A549 (cell line): Measurements from ENCODE around the gene KDM5B. TPM values are rescaled to one million over a fixed set of nuclear protein-coding genes. Genes with fewer than 3 reads are reported as not detected.

Source experiments
- ATAC-seq, 2 experiments: fragments of 200-7000 bp in 1 of 2; fragments of >200 bp in 1 of 2; cut with Nextera tagmentation in 1 of 2; cut with Tn5 transposase in 1 of 2; 3 replicates each; pipeline versions ENCODE4 v1.8.0 to v1.9.1; 2018 to 2020; ENCODE audit warnings: mild to moderate bottlenecking in 1 of 2, moderate library complexity in 1 of 2
- CTCF ChIA-PET: fragments of 300-600 bp; sonication (Branson Sonifier 250); formaldehyde crosslinking; extraction: SDS; loops from one replicate; lab custom pipeline; 2021; ENCODE audit warnings: antibody characterized with exemption, inconsistent platforms; lab: Yijun Ruan, JAX
- POLR2A ChIA-PET: fragments of 350-600 bp; formaldehyde crosslinking; extraction: SDS; loops from one replicate; lab custom pipeline; 2021; ENCODE audit warnings: antibody characterized with exemption, inconsistent platforms; lab: Yijun Ruan, JAX
- DNase-seq, 2 experiments: peaks; one replicate each; pipeline versions ENCODE4 v3.0.0 to v3.0.0-alpha.2; 2011 to 2016; ENCODE audit warnings: low read depth in 1 of 2, low spot score in 1 of 2
- FAIRE-seq: peaks from 2 replicates; lab custom pipeline; 2011; peaks lifted over from hg19 to GRCh38; lab: Jason Lieb, UNC
- H3K27ac ChIP-seq, 2 experiments: fragments of >200 bp; sonication (Bioruptor Twin); formaldehyde crosslinking; 3 replicates each; pipeline ENCODE4 v1.5.1; 2016 to 2017
- H3K4me1 ChIP-seq: fragments of >200 bp; sonication (Bioruptor Twin); formaldehyde crosslinking; 3 replicates; pipeline ENCODE4 v1.6.1; 2016
- H3K4me2 ChIP-seq: fragments of >200 bp; sonication (Bioruptor Twin); formaldehyde crosslinking; 3 replicates; pipeline ENCODE4 v1.6.1; 2016
- H3K4me3 ChIP-seq: fragments of >200 bp; sonication (Bioruptor Twin); formaldehyde crosslinking; 3 replicates; pipeline ENCODE4 v1.5.1; 2016
- H3K9me3 ChIP-seq: fragments of >200 bp; sonication (Bioruptor Twin); formaldehyde crosslinking; 3 replicates; pipeline ENCODE4 v1.6.1; 2016
- BHLHE40 ChIP-seq: IDR thresholded peaks from 2 replicates; pipeline ENCODE4 v1.6.1; 2012; ENCODE audit warnings: low read depth, low read length, inconsistent platforms
- CEBPB ChIP-seq, 2 experiments: fragments of >200 bp in 1 of 2; sonication (Bioruptor Twin) in 1 of 2; formaldehyde crosslinking in 1 of 2; IDR thresholded peaks; 2 replicates each; pipeline ENCODE4 v1.6.1; 2012 to 2016
- CHD2 ChIP-seq: fragments of 150-350 bp; IDR thresholded peaks from 2 replicates; pipeline ENCODE4 v1.6.1; 2014; ENCODE audit warnings: low read length; ENCODE audit not compliant: partially characterized antibody
- EHF ChIP-seq: fragments of 250-450 bp; sonication (Bioruptor Pico); IDR thresholded peaks from 2 replicates; pipeline ENCODE4 v1.5.0; 2020; ENCODE audit warnings: mild to moderate bottlenecking
- EHMT2 ChIP-seq: fragments of 200-600 bp; sonication (generic); IDR thresholded peaks from 2 replicates; pipeline ENCODE4 v1.6.1; 2016; ENCODE audit warnings: antibody characterized with exemption, low read depth, mild to moderate bottlenecking, moderate library complexity
- EP300 ChIP-seq, 2 experiments: fragments of >200 bp; sonication (Bioruptor Twin); formaldehyde crosslinking; IDR thresholded peaks; 2 replicates in 1 of 2; 3 replicates in 1 of 2; pipeline ENCODE4 v1.6.1; 2016 to 2017
- ESRRA ChIP-seq: fragments of 150-350 bp; IDR thresholded peaks from 2 replicates; pipeline ENCODE4 v1.6.1; 2014; ENCODE audit warnings: mild to moderate bottlenecking, low read length, borderline replicate concordance
- FOSL2 ChIP-seq, 2 experiments: fragments of 450-650 bp in 1 of 2; fragments of >200 bp in 1 of 2; sonication (Bioruptor Twin) in 1 of 2; formaldehyde crosslinking; IDR thresholded peaks; 2 replicates each; pipeline versions ENCODE4 v1.5.0 to v1.6.1; 2016 to 2020; ENCODE audit warnings: mild to moderate bottlenecking in 1 of 2, moderate library complexity in 1 of 2
- FOXS1 ChIP-seq: fragments of 250-450 bp; sonication (Bioruptor Pico); IDR thresholded peaks from 2 replicates; pipeline ENCODE4 v1.5.0; 2020; ENCODE audit warnings: mild to moderate bottlenecking, moderate library complexity
- GATA3 ChIP-seq: IDR thresholded peaks from 2 replicates; pipeline ENCODE4 v1.6.1; 2012; ENCODE audit warnings: borderline replicate concordance
- HDAC2 ChIP-seq: fragments of 200-600 bp; sonication (generic); IDR thresholded peaks from 2 replicates; pipeline ENCODE4 v1.6.1; 2016
- HES2 ChIP-seq: fragments of >200 bp; sonication (Bioruptor Twin); formaldehyde crosslinking; IDR thresholded peaks from 2 replicates; pipeline ENCODE4 v1.6.1; 2016
- HEYL ChIP-seq: fragments of 250-450 bp; sonication (Bioruptor Pico); IDR thresholded peaks from 2 replicates; pipeline ENCODE4 v1.8.0; 2021; ENCODE audit warnings: mild to moderate bottlenecking, moderate library complexity
- JUN ChIP-seq, 2 experiments: fragments of >200 bp; sonication (Bioruptor Twin); formaldehyde crosslinking; IDR thresholded peaks; 2 replicates in 1 of 2; 3 replicates in 1 of 2; pipeline ENCODE4 v1.6.1; 2016 to 2017
- KDM1A ChIP-seq: fragments of 200-600 bp; sonication (generic); IDR thresholded peaks from 2 replicates; pipeline ENCODE4 v1.6.1; 2016; ENCODE audit warnings: low read depth, mild to moderate bottlenecking
- MAFK ChIP-seq: fragments of 450-650 bp; IDR thresholded peaks from 2 replicates; pipeline ENCODE4 v1.6.1; 2014; ENCODE audit not compliant: partially characterized antibody
- MAZ ChIP-seq: fragments of 150-350 bp; IDR thresholded peaks from 2 replicates; pipeline ENCODE4 v1.6.1; 2014; ENCODE audit warnings: antibody characterized with exemption, low read depth, low read length, borderline replicate concordance
- NR3C1 ChIP-seq: fragments of >200 bp; sonication (Bioruptor Twin); formaldehyde crosslinking; IDR thresholded peaks from 3 replicates; pipeline ENCODE4 v1.6.1; 2017
- POLR2A ChIP-seq: IDR thresholded peaks from 2 replicates; pipeline ENCODE4 v1.6.1; 2012; ENCODE audit warnings: mild to moderate bottlenecking, low read length
- POLR2AphosphoS2 ChIP-seq: conservative IDR thresholded peaks from 2 replicates; pipeline ENCODE4 v1.6.1; 2012; ENCODE audit warnings: low read length, improper control_type of control experiment, inconsistent platforms
- RARB ChIP-seq: fragments of 250-450 bp; sonication (Bioruptor Pico); IDR thresholded peaks from 2 replicates; pipeline ENCODE4 v1.8.0; 2021; ENCODE audit warnings: mild to moderate bottlenecking, moderate library complexity
- RNF2 ChIP-seq: fragments of 200-600 bp; sonication (generic); IDR thresholded peaks from 2 replicates; pipeline ENCODE4 v1.6.1; 2016; ENCODE audit warnings: low read depth, mild to moderate bottlenecking, antibody characterized with exemption, moderate library complexity, borderline replicate concordance
- SREBF2 ChIP-seq: fragments of 450-650 bp; IDR thresholded peaks from 2 replicates; pipeline ENCODE4 v1.6.1; 2014; ENCODE audit warnings: mild to moderate bottlenecking, moderate library complexity
- TFCP2L1 ChIP-seq: fragments of 250-450 bp; sonication (Bioruptor Pico); IDR thresholded peaks from 2 replicates; pipeline ENCODE4 v1.5.0; 2021; ENCODE audit warnings: mild to moderate bottlenecking
- TP53 ChIP-seq: fragments of 250-450 bp; sonication (Bioruptor Pico); IDR thresholded peaks from 2 replicates; pipeline ENCODE4 v1.5.0; 2021; ENCODE audit warnings: mild to moderate bottlenecking, moderate library complexity
- ZSCAN20 ChIP-seq: fragments of 250-450 bp; sonication (Bioruptor Pico); IDR thresholded peaks from 2 replicates; pipeline ENCODE4 v1.8.0; 2022; ENCODE audit warnings: mild to moderate bottlenecking, moderate library complexity
- WGBS: methylation state at CpG from one replicate; pipeline ENCODE4 v1.1.6; 2017; ENCODE audit errors: missing lambda C conversion rate; 5-methylcytosine and 5-hydroxymethylcytosine counted together
- polyA plus RNA-seq, 4 experiments: library from polyadenylated mRNA; depleted of rRNA in 3 of 4; stranded (reverse); fragments of >200 nt; fragmentation: RNase III in 1 of 4; extraction: RNeasy Plus Mini Kit Qiagen cat#74134 plus additional on column Dnase treatment in 1 of 4; gene quantifications; 2 replicates in 3 of 4; 3 replicates in 1 of 4; pipeline ENCODE4 v1.2.3, GENCODE V29; 2011 to 2017
- TF ChIP-seq, protein P1 (sequence below): fragments of 250-450 bp; sonication (Bioruptor Pico); IDR thresholded peaks from 2 replicates; pipeline ENCODE4 v1.5.0; 2021; ENCODE audit warnings: mild to moderate bottlenecking, moderate library complexity, borderline replicate concordance

The KDM5B gene
- polyA plus RNA-seq, 2 of the 4 experiments (the other 2 are of a cell fraction) = 15.8 to 44.3 TPM

GRCh38 chr1:202786804-202787203, 21.4 kb downstream of the KDM5B start:
- no peak overlapping the region for H3K4me2 ChIP-seq
- ChIA-PET CTCF (interaction anchor here (0.7 kb wide), 1 partner anchor 9 kb away, joined by 3 read pairs; no protein-coding TSS in a partner anchor), POLR2A (no interaction called here)
- 63% methylated on average over 4 of the region's 4 CpGs for WGBS
- H3K27ac ChIP-seq = no peak overlapping the region
- TF ChIP-seq TFCP2L1 (CRISPR knock-in tag) (no peak), FOXS1 (CRISPR knock-in tag) (no peak), SREBF2 (no peak), POLR2AphosphoS2 (no peak)
- ATAC-seq = no peak
- H3K9me3 ChIP-seq = no peaks in the 10 kb centered on the region
- no peak overlapping the region for H3K4me3 ChIP-seq
- no peak for FAIRE-seq
- peaks cover 6% of the 10 kb centered on the region; the same call in 2 of the 3 replicates for H3K4me1 ChIP-seq
- no peak for DNase-seq

GRCh38 chr1:202781180-202781579, 27.0 kb downstream of the KDM5B start:
- H3K27ac ChIP-seq = no peak overlapping the region
- no peak overlapping the region for H3K4me2 ChIP-seq
- CTCF ChIA-PET = interaction anchor here (0.6 to 2.5 kb wide), 6 partner anchors 8 to 488 kb away, joined by 3 to 8 read pairs (median 4); no protein-coding TSS in a partner anchor
- TF ChIP-seq ESRRA (no peak), MAFK (no peak), RARB (CRISPR knock-in tag) (no peak), ZSCAN20 (CRISPR knock-in tag) (no peak), FOSL2 (IDR thresholded peaks at IDR 0.05) (no peak), FOSL2 (CRISPR knock-in tag; IDR thresholded peaks at IDR 0.05) (no peak), MAZ (no peak), HDAC2 (no peak), NR3C1 (no peak), SREBF2 (no peak), KDM1A (no peak), HEYL (no peak), CEBPB (IDR thresholded peaks at IDR 0.05) (no peak), EHF (CRISPR knock-in tag) (no peak), HES2 (no peak), JUN (IDR thresholded peaks at IDR 0.05) (no peak), TP53 (CRISPR knock-in tag) (no peak), EHMT2 (no peak)
- TF ChIP-seq, all 56 proteins: peak for 0
- Histone ChIP-seq H3K9me3 (no peaks in the 10 kb centered on the region), H3K4me3 (no peak overlapping the region), H3K4me1 (no peaks in the 10 kb centered on the region)
- POLR2A ChIA-PET = no interaction called here
- WGBS = 88% methylated on average over 4 of the region's 4 CpGs
- ATAC-seq (no peak), FAIRE-seq (no peak), DNase-seq (no peak)

DNA sequence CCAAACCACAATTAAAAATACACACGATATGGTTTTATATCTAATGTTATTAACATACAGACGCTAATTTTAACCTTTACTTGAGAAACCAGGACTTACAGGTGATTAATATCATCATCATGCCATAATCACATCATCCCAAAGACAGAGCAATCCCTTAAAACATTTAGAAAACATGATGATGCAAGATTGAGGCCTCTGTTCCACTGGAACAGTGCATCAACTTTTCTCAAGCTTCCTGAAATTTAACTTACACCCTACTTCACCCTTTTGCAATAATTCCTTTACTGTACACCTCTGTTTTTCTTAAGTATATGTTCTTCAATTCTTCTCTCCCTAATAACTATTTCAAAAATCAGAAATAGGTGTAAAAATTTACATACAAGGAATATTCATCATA, 38.1 kb downstream of the KDM5B start:
- TF ChIP-seq EP300 (IDR thresholded peaks at IDR 0.05) = no peak
- TF ChIP-seq POLR2A = no peak
- no peak for TF ChIP-seq GATA3
- TF ChIP-seq HEYL = no peak
- no peak for TF ChIP-seq RNF2
- no peak for TF ChIP-seq BHLHE40
- TF ChIP-seq HDAC2 = no peak
- TF ChIP-seq POLR2AphosphoS2 = no peak
- TF ChIP-seq, protein P1, sequence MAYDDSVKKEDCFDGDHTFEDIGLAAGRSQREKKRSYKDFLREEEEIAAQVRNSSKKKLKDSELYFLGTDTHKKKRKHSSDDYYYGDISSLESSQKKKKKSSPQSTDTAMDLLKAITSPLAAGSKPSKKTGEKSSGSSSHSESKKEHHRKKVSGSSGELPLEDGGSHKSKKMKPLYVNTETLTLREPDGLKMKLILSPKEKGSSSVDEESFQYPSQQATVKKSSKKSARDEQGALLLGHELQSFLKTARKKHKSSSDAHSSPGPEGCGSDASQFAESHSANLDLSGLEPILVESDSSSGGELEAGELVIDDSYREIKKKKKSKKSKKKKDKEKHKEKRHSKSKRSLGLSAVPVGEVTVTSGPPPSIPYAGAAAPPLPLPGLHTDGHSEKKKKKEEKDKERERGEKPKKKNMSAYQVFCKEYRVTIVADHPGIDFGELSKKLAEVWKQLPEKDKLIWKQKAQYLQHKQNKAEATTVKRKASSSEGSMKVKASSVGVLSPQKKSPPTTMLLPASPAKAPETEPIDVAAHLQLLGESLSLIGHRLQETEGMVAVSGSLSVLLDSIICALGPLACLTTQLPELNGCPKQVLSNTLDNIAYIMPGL = no peak
- no peak for TF ChIP-seq CHD2
- no peak for TF ChIP-seq ZSCAN20 (CRISPR knock-in tag)
- 92% methylated on average over 2 of the region's 2 CpGs for WGBS
- Histone ChIP-seq H3K9me3 (no peaks in the 10 kb centered on the region), H3K4me1 (no peaks in the 10 kb centered on the region), H3K4me3 (no peak overlapping the region), H3K4me2 (no peak overlapping the region), H3K27ac (no peak overlapping the region)
- DNase-seq (no peak), ATAC-seq (no peak), FAIRE-seq (no peak)
- CTCF ChIA-PET = interaction anchor here (0.7 to 1.0 kb wide), 2 partner anchors 13 to 51 kb away, joined by 3 read pairs; no protein-coding TSS in a partner anchor
- POLR2A ChIA-PET = no interaction called here
